HG03025 (cell line): ENCODE results near the gene PRAMEF11.

Source experiments
- ATAC-seq: cut with Tn5 transposase; IDR thresholded peaks from one replicate; pipeline ENCODE4 v1.9.1; 2021; ENCODE audit warnings: mild to moderate bottlenecking, moderate library complexity; ENCODE audit not compliant: unreplicated experiment, low FRiP score

The PRAMEF11 gene

DNA sequence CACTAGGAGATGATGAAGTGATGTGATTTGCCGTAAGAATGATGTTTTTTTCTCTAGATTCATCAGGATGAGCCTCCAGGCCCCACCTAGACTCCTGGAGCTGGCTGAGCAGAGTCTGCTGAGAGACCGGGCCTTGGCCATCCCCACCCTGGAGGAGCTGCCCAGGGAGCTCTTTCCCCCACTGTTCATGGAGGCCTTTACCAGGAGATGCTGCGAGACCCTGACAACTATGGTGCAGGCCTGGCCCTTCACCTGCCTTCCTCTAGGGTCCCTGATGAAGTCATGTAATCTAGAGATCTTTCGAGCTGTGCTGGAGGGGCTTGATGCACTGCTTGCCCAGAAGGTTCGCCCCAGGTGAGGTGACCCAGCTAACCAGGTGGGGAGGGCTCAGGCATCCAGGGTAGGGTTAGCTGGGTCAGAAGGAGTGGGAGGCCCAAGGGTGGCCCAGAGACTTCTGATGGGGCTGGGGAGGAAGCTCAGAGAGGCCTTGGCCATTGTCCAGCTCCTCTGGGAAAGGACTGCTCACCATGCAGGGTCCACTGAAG is 56.3 kb downstream of the PRAMEF11 start:
- no peak for ATAC-seq
